CD8-positive, alpha-beta memory T cell (primary cell): ENCODE results near the gene MYEOV. TPM values are rescaled to one million over a fixed set of nuclear protein-coding genes. Genes with fewer than 3 reads are reported as not detected.

Experiments
- CTCF ChIA-PET: fragments of 350-600 bp; sonication (Branson Sonifier 250); formaldehyde crosslinking; loops from one replicate; lab custom pipeline; 2021; ENCODE audit warnings: antibody characterized with exemption; lab: Charles Lee
- POLR2A ChIA-PET: fragments of 350-600 bp; sonication (Branson Sonifier 250); formaldehyde crosslinking; loops from one replicate; lab custom pipeline; 2021; ENCODE audit warnings: antibody characterized with exemption; lab: Charles Lee
- DNase-seq, 5 donors: peaks; one replicate each; pipeline versions ENCODE4 v3.0.0 to v3.0.0-alpha.2; 2020 to 2022; ENCODE audit warnings: mixed read lengths in 1 of 5
- H3K27ac ChIP-seq: one replicate; pipeline ENCODE4 v1.7.0; 2013; ENCODE audit warnings: low read depth, mild to moderate bottlenecking, low read length, moderate library complexity
- H3K27me3 ChIP-seq: 2 replicates; pipeline ENCODE4 v1.7.0; 2013; ENCODE audit warnings: low read length, mild to moderate bottlenecking; ENCODE audit not compliant: insufficient read depth, poor library complexity, severe bottlenecking
- H3K36me3 ChIP-seq: 2 replicates; pipeline ENCODE4 v1.7.0; 2013; ENCODE audit warnings: mild to moderate bottlenecking, low read length, moderate library complexity; ENCODE audit not compliant: insufficient read depth
- H3K4me1 ChIP-seq: 2 replicates; pipeline ENCODE4 v1.7.0; 2013; ENCODE audit warnings: mild to moderate bottlenecking, low read length, moderate library complexity; ENCODE audit not compliant: insufficient read depth
- H3K4me3 ChIP-seq: 2 replicates; pipeline ENCODE4 v1.7.0; 2013; ENCODE audit warnings: mild to moderate bottlenecking, low read length
- H3K9me3 ChIP-seq: 2 replicates; pipeline ENCODE4 v1.7.0; 2013; ENCODE audit warnings: mild to moderate bottlenecking, low read length
- H3K27ac Mint-ChIP-seq, 8 donors: one replicate each; pipeline ENCODE4 v1.8.0; 2020 to 2021; ENCODE audit warnings: mixed read lengths in 8 of 8, mild to moderate bottlenecking in 6 of 8, inconsistent platforms in 3 of 8, moderate library complexity in 3 of 8
- H3K27me3 Mint-ChIP-seq, 2 donors: one replicate each; pipeline ENCODE4 v1.8.0; 2020 to 2021; ENCODE audit warnings: mixed read lengths in 2 of 2, mild to moderate bottlenecking in 1 of 2, moderate library complexity in 1 of 2
- H3K36me3 Mint-ChIP-seq, 3 donors: one replicate each; pipeline ENCODE4 v1.8.0; 2020 to 2021; ENCODE audit warnings: mixed read lengths in 3 of 3, inconsistent platforms in 1 of 3, mild to moderate bottlenecking in 1 of 3
- H3K4me1 Mint-ChIP-seq, 3 donors: one replicate each; pipeline ENCODE4 v1.8.0; 2020 to 2021; ENCODE audit warnings: mixed read lengths in 3 of 3, inconsistent platforms in 1 of 3, mild to moderate bottlenecking in 1 of 3
- H3K4me3 Mint-ChIP-seq, 7 donors: one replicate each; pipeline ENCODE4 v1.8.0; 2020 to 2021; ENCODE audit warnings: mixed read lengths in 7 of 7, mild to moderate bottlenecking in 6 of 7, moderate library complexity in 4 of 7, inconsistent platforms in 2 of 7
- H3K9me3 Mint-ChIP-seq, 5 donors: one replicate each; pipeline ENCODE4 v1.8.0; 2020 to 2022; ENCODE audit warnings: mixed read lengths in 5 of 5, mild to moderate bottlenecking in 3 of 5, moderate library complexity in 2 of 5, inconsistent platforms in 1 of 5
- polyA plus RNA-seq: library from polyadenylated mRNA; unstranded; fragments of 300-500 nt; fragmentation: Illumina TruSeq; gene quantifications from one replicate; pipeline ENCODE4 v1.2.3, GENCODE V29; 2021
- total RNA-seq, 2 experiments: library from RNA; stranded (reverse); gene quantifications; one replicate each; pipeline ENCODE4 v1.2.3, GENCODE V29; 2021

The MYEOV gene
- total and polyA plus RNA-seq, 3 experiments from 2014 or later: 0.89 TPM; not detected in 2

DNA sequence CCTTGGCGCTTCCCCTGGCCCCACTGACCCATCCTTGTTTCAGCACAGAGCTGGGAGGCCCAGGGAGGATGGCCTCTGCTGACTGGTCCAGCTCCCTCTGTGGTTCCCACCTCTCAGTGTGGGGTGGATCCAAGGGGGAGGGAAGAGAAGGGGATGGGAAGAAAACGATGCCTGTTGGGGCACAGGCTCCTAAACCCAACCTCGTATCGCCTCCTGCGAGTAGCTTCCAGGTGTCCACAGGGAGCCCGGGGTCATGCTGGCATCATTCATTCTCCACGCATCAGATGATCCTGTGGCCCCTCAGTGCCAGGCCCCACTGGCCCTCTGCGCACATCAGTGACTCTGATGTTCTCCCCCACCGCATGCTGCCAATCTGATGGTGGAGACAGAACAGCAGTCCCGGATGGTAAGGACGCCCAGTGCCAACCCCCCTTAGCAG lies 5.1 kb downstream of the MYEOV start:
- Mint-ChIP-seq H3K27ac (peak overlapping the region in 7 of 8 donors; percentile 76 to 98 (median 94)), H3K27me3 (no peaks in the 10 kb centered on the region), H3K4me1 (peaks cover 46 to 64% (median 50%) of the 10 kb centered on the region in 3 donors), H3K4me3 (peak overlapping the region in 6 of 7 donors; percentile 42 to 81 (median 80)), H3K36me3 (no peaks in the 10 kb centered on the region), H3K9me3 (peaks cover 0 to 3% (median 0%) of the 10 kb centered on the region in 5 donors)
- no peak overlapping the region for H3K4me3 ChIP-seq
- no peak for DNase-seq
- CTCF ChIA-PET: interaction anchor here (1.1 to 4.0 kb wide), 2 partner anchors 55 to 344 kb away, joined by 4 to 13 read pairs; no protein-coding TSS in a partner anchor
- H3K36me3 ChIP-seq: no peaks in the 10 kb centered on the region
- H3K27me3 ChIP-seq: no peaks in the 10 kb centered on the region
- peaks cover 51% of the 10 kb centered on the region for H3K4me1 ChIP-seq
- no peaks in the 10 kb centered on the region for H3K9me3 ChIP-seq
- POLR2A ChIA-PET: no interaction called here
- peak overlapping the region; percentile 66 for H3K27ac ChIP-seq

DNA sequence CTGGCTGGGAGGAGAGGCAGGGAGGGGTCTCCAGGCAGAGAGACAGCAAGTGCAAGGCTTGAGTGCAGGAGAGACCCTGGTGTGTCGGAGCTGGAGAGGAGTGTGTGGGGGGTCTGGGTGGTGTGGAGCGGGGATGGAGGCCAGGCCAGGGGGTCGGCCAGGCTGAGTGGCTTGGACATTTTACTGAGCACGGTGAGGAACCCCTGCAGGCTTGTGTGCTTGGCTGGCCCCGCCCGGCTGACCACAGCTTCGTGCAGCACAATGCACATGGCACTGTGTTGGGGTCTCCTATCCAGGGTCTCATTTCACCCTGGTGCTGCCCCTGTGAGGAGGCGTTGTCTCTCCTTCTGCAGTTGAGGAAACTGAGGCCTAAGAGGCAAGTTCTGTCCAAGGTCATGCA lies 5.6 kb downstream of the MYEOV start:
- peaks cover 46 to 59% (median 47%) of the 10 kb centered on the region in 3 donors for H3K4me1 Mint-ChIP-seq
- ChIA-PET CTCF (interaction anchor here (1.1 to 4.0 kb wide), 2 partner anchors 56 to 344 kb away, joined by 4 to 13 read pairs; no protein-coding TSS in a partner anchor), POLR2A (no interaction called here)
- no peaks in the 10 kb centered on the region for H3K27me3 ChIP-seq
- H3K9me3 ChIP-seq: no peaks in the 10 kb centered on the region
- H3K9me3 Mint-ChIP-seq: peaks cover 0 to 3% (median 0%) of the 10 kb centered on the region in 5 donors
- peaks cover 50% of the 10 kb centered on the region for H3K4me1 ChIP-seq
- peak overlapping the region in 4 of 8 donors; percentile 43 to 98 (median 96) for H3K27ac Mint-ChIP-seq
- H3K36me3 ChIP-seq: no peaks in the 10 kb centered on the region
- DNase-seq: no peak
- no peak overlapping the region for H3K4me3 ChIP-seq
- H3K27ac ChIP-seq: no peak overlapping the region
- H3K4me3 Mint-ChIP-seq: peak overlapping the region in 2 of 7 donors; percentile 17 to 46
- no peaks in the 10 kb centered on the region for H3K27me3 Mint-ChIP-seq
- H3K36me3 Mint-ChIP-seq: no peaks in the 10 kb centered on the region

DNA sequence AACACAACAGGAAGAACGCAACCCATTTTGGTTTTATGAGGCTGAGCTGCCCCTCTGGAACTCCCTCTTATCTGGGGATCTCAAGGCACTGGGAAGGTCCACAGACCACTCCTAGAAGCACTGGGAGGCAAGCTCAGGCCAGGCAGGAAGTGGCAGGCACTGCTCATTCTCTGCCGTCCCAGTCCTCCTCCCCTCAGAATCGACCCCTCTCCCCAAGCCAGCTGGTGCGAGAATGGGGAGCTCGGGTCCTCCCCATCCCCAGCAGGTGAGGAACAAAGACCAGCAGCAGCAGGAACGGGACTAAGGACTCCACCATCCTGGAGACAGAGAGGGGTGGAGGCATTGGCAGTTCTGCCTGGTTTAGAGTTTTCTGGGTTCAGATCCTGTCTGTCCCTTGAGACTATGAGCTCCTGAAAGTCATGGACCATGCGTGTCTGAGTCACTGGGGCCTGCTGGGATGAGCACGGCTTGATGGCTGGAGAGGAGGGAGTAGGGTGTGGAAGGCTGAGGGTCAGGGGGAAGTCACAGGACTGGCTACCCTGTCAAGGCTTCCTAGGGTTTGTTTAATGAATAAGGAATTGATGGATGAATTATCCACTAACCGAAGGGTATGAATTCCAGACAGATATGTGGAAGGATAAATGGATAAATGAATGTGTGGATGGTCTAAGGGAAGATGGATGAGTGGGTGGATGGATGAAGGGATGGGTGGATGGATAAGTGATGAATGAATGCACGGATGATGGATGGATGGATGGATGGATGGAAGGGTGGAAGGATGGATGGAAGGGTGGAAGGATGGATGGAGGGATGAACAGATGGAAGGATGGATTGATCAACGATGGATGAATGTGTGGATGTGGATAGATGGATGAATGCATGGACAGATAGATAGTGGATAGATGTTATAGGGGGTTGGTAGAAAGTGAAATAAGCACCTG lies 6.4 kb downstream of the MYEOV start:
- H3K4me1 Mint-ChIP-seq: peaks cover 41 to 52% (median 44%) of the 10 kb centered on the region in 3 donors
- H3K27ac Mint-ChIP-seq: peak overlapping the region in 5 of 8 donors; percentile 8 to 96 (median 42)
- Histone ChIP-seq H3K36me3 (no peaks in the 10 kb centered on the region), H3K4me3 (no peak overlapping the region), H3K27ac (no peak overlapping the region), H3K27me3 (no peaks in the 10 kb centered on the region), H3K4me1 (peaks cover 42% of the 10 kb centered on the region), H3K9me3 (no peaks in the 10 kb centered on the region)
- POLR2A ChIA-PET: no interaction called here
- no peaks in the 10 kb centered on the region for H3K27me3 Mint-ChIP-seq
- peak overlapping the region in 3 of 7 donors; percentile 20 to 55 (median 46) for H3K4me3 Mint-ChIP-seq
- CTCF ChIA-PET: no interaction called here
- no peak for DNase-seq
- H3K36me3 Mint-ChIP-seq: no peaks in the 10 kb centered on the region
- H3K9me3 Mint-ChIP-seq: peaks cover 0 to 3% (median 0%) of the 10 kb centered on the region in 5 donors

DNA sequence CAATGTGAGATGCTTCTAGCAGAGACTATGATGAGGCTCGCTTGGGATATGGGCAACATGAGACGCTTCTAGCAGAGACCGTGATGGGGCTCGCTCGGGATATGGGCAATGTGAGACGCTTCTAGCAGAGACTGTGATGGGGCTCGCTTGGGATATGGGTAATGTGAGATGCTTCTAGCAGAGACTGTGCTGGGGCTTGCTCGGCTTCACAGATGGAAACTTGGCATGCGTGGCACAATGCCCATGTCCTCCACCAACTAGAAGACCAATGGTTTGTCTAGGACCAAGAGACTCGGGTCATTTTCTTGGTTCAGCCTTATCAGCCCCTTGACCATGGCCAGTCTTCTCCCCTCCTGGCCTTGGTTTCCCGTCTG lies 7.1 kb downstream of the MYEOV start:
- ChIA-PET POLR2A (no interaction called here), CTCF (no interaction called here)
- peak overlapping the region in 2 of 8 donors; percentile 23 to 70 for H3K27ac Mint-ChIP-seq
- peak overlapping the region in 1 of 7 donors; percentile 11 for H3K4me3 Mint-ChIP-seq
- DNase-seq: no peak
- no peaks in the 10 kb centered on the region for H3K27me3 ChIP-seq
- peaks cover 34 to 45% (median 37%) of the 10 kb centered on the region in 3 donors for H3K4me1 Mint-ChIP-seq
- H3K9me3 Mint-ChIP-seq: peaks cover 0 to 3% (median 0%) of the 10 kb centered on the region in 5 donors
- no peak overlapping the region for H3K27ac ChIP-seq
- H3K4me3 ChIP-seq: no peak overlapping the region
- H3K9me3 ChIP-seq: no peaks in the 10 kb centered on the region
- no peaks in the 10 kb centered on the region for H3K36me3 ChIP-seq
- no peaks in the 10 kb centered on the region for H3K36me3 Mint-ChIP-seq
- peaks cover 35% of the 10 kb centered on the region for H3K4me1 ChIP-seq
- H3K27me3 Mint-ChIP-seq: no peaks in the 10 kb centered on the region

DNA sequence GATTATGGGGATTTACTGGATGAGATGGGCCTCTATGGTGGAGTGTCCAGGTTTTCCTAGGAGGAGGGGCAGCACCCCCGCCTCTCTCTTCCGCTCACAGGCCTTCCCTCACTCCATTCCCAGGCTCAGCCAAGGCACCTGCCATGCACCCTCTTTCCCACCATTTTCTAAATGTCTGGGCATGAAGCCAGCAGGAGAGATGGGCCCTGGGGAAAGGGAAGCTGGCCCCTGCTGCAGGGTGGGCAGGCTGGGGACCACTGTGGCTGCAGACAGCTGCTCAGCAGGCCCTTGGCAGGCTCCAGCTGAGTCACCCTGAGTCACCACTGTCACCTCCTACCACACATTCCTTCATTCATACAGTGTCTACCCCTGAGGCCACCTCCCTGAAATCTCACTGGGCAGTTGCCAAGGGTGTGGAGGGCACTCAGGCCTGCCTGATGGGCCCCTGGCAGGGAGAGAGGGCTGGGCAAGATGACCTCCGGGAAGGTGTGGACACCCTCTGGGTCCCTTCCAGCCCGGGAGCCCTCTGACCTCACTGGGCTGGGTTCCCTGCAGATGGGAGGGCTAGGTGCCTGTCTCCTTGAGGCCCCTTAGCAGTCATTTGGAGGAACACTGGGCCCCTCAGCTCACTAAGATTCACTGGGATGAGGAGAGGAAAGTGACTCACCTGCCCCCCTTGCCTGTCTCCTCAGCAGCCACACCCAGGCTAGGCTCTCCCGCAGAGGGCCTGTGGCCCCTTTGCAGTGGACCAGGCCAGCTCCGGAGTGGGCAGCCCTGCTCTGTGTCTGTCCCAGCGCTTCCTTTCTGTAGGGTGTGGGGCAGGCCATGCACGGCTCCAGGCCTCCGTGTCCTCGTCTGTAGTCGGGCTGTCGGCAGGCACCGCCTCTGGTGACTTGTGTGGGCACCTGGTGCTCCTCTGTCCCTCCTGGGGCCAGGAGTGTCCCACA lies 7.8 kb downstream of the MYEOV start:
- no peak for DNase-seq
- CTCF ChIA-PET: no interaction called here

DNA sequence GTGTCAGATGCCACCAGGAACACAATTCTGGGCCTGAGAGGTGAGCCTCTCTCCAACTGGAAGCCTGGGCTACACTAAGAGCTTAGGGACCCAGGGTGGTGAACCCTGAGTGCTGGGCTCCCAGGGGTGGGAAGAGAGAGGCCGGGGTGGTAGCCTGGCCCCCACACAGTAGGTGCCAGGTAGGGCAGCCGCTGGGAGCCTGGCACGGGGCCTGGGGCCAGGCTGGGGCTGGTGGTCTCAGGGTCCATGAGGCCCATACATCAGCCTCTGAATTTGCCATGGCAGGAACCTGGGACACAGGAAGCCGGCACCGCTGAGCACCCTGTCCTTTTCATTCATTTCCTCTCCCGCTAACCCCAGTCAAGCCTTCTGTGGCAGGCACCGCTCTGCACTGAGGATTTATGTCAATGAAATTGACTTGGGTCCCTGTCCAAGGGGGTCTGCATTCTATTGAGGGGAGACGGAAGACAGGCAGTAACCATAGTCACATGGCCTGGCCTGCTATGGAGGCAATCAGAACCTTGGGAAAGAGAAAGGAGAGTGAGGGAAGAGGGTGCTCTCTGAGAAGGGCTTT lies 8.6 kb downstream of the MYEOV start:
- Histone ChIP-seq H3K36me3 (no peaks in the 10 kb centered on the region), H3K9me3 (no peaks in the 10 kb centered on the region), H3K4me3 (no peak overlapping the region), H3K27ac (no peak overlapping the region), H3K27me3 (no peaks in the 10 kb centered on the region), H3K4me1 (peaks cover 20% of the 10 kb centered on the region)
- H3K4me1 Mint-ChIP-seq: peaks cover 20 to 31% (median 24%) of the 10 kb centered on the region in 3 donors
- H3K27me3 Mint-ChIP-seq: no peaks in the 10 kb centered on the region
- CTCF ChIA-PET: no interaction called here
- H3K9me3 Mint-ChIP-seq: no peaks in the 10 kb centered on the region
- no peaks in the 10 kb centered on the region for H3K36me3 Mint-ChIP-seq
- no peak overlapping the region for H3K4me3 Mint-ChIP-seq
- POLR2A ChIA-PET: no interaction called here
- DNase-seq: no peak
- H3K27ac Mint-ChIP-seq: peak overlapping the region in 2 of 8 donors; percentile 22 to 23

More for the DNA sequence above, 7.8 kb downstream of the MYEOV start:
- peaks cover 28% of the 10 kb centered on the region for H3K4me1 ChIP-seq
- POLR2A ChIA-PET: no interaction called here
- H3K9me3 ChIP-seq: no peaks in the 10 kb centered on the region
- peak overlapping the region; percentile 24 for H3K27ac ChIP-seq
- H3K9me3 Mint-ChIP-seq: peaks cover 0 to 3% (median 0%) of the 10 kb centered on the region in 5 donors
- H3K27me3 ChIP-seq: no peaks in the 10 kb centered on the region
- peaks cover 28 to 39% (median 32%) of the 10 kb centered on the region in 3 donors for H3K4me1 Mint-ChIP-seq
- no peak overlapping the region for H3K4me3 Mint-ChIP-seq
- no peak overlapping the region for H3K4me3 ChIP-seq
- H3K36me3 Mint-ChIP-seq: no peaks in the 10 kb centered on the region
- no peaks in the 10 kb centered on the region for H3K36me3 ChIP-seq
- no peaks in the 10 kb centered on the region for H3K27me3 Mint-ChIP-seq
- peak overlapping the region in 1 of 8 donors; percentile 70 for H3K27ac Mint-ChIP-seq

DNA sequence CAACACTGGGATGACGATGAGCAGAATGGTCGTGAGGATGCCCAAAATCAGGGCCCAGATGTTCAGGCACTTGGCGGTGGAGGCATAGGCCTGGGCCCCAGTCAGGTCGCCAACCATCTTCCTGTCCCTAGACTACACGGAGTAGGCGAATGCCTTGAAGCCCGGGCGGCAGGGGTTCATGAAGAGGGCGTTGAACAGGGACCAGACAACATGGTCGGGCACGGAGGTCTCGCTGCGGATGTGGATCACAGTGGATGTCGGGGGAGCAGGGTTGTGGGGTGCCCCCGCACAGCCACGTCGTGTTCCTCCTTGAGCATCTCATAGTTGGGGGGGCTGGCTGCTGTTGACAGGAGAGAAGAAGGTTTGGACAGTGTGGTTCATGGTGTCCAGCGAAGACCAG lies 9.5 kb downstream of the MYEOV start:
- Histone ChIP-seq H3K4me1 (peaks cover 11% of the 10 kb centered on the region), H3K27ac (no peak overlapping the region), H3K9me3 (no peaks in the 10 kb centered on the region), H3K4me3 (no peak overlapping the region), H3K36me3 (no peaks in the 10 kb centered on the region), H3K27me3 (no peaks in the 10 kb centered on the region)
- Mint-ChIP-seq H3K27ac (peak overlapping the region in 2 of 8 donors; percentile 43 to 87), H3K36me3 (no peaks in the 10 kb centered on the region), H3K9me3 (no peaks in the 10 kb centered on the region), H3K4me3 (no peak overlapping the region), H3K4me1 (peaks cover 14 to 22% (median 15%) of the 10 kb centered on the region in 3 donors), H3K27me3 (peaks cover 0 to 2% of the 10 kb centered on the region in 2 donors)
- no peak for DNase-seq
- POLR2A ChIA-PET: no interaction called here
- CTCF ChIA-PET: no interaction called here
